Measurements from ENCODE around the gene TEKT3.

TEKT3 gene

GRCh38 chr17:15262291-15263205 lies 78.8 kb downstream of the TEKT3 start:
- H3K4me3 ChIP-seq (ENCODE audit: low read depth, low read length), result peak overlapping the region; percentile 90
- no peaks in the 10 kb centered on the region for H3K36me3 ChIP-seq (ENCODE audit: control insufficient read depth, insufficient read depth, low read length)
- H3K9me3 ChIP-seq (ENCODE audit: control insufficient read depth, insufficient read depth, low read length), result no peaks in the 10 kb centered on the region
- H3K27me3 ChIP-seq (ENCODE audit: control insufficient read depth, insufficient read depth, low read length), result peaks cover 82% of the 10 kb centered on the region
- H3K4me1 ChIP-seq (ENCODE audit: control insufficient read depth, insufficient read depth, low read length), result peaks cover 3% of the 10 kb centered on the region
- H3K9ac ChIP-seq (ENCODE audit: low read depth, low read length), result no peak overlapping the region

GRCh38 chr17:15261802-15262290 lies 79.6 kb downstream of the TEKT3 start:
- Histone ChIP-seq H3K4me1 (ENCODE audit: control insufficient read depth, insufficient read depth, low read length) (peaks cover 3% of the 10 kb centered on the region), H3K36me3 (ENCODE audit: control insufficient read depth, insufficient read depth, low read length) (no peaks in the 10 kb centered on the region), H3K9me3 (ENCODE audit: control insufficient read depth, insufficient read depth, low read length) (no peaks in the 10 kb centered on the region), H3K27me3 (ENCODE audit: control insufficient read depth, insufficient read depth, low read length) (peaks cover 85% of the 10 kb centered on the region), H3K9ac (ENCODE audit: low read depth, low read length) (no peak overlapping the region), H3K4me3 (ENCODE audit: low read depth, low read length) (peak overlapping the region; percentile 90)

GRCh38 chr17:15261258-15261801 lies 80.1 kb downstream of the TEKT3 start:
- Histone ChIP-seq H3K9ac (ENCODE audit: low read depth, low read length) (no peak overlapping the region), H3K4me1 (ENCODE audit: control insufficient read depth, insufficient read depth, low read length) (peaks cover 3% of the 10 kb centered on the region), H3K4me3 (ENCODE audit: low read depth, low read length) (peak overlapping the region; percentile 90), H3K36me3 (ENCODE audit: control insufficient read depth, insufficient read depth, low read length) (no peaks in the 10 kb centered on the region), H3K9me3 (ENCODE audit: control insufficient read depth, insufficient read depth, low read length) (no peaks in the 10 kb centered on the region), H3K27me3 (ENCODE audit: control insufficient read depth, insufficient read depth, low read length) (peaks cover 89% of the 10 kb centered on the region)

GRCh38 chr17:15260376-15261257 lies 80.8 kb downstream of the TEKT3 start:
- Histone ChIP-seq H3K27me3 (ENCODE audit: control insufficient read depth, insufficient read depth, low read length) (peaks cover 87% of the 10 kb centered on the region), H3K9ac (ENCODE audit: low read depth, low read length) (no peak overlapping the region), H3K4me3 (ENCODE audit: low read depth, low read length) (peak overlapping the region; percentile 90), H3K9me3 (ENCODE audit: control insufficient read depth, insufficient read depth, low read length) (no peaks in the 10 kb centered on the region), H3K36me3 (ENCODE audit: control insufficient read depth, insufficient read depth, low read length) (no peaks in the 10 kb centered on the region), H3K4me1 (ENCODE audit: control insufficient read depth, insufficient read depth, low read length) (peaks cover 3% of the 10 kb centered on the region)

- Histone ChIP-seq H3K9me3 (ENCODE audit: control insufficient read depth, insufficient read depth, low read length) (no peaks in the 10 kb centered on the region), H3K27me3 (ENCODE audit: control insufficient read depth, insufficient read depth, low read length) (peaks cover 61% of the 10 kb centered on the region), H3K9ac (ENCODE audit: low read depth, low read length) (no peak overlapping the region), H3K36me3 (ENCODE audit: control insufficient read depth, insufficient read depth, low read length) (no peaks in the 10 kb centered on the region), H3K4me3 (ENCODE audit: low read depth, low read length) (peak overlapping the region; percentile 48), H3K4me1 (ENCODE audit: control insufficient read depth, insufficient read depth, low read length) (no peaks in the 10 kb centered on the region)
These were observed 83.4 kb downstream of the TEKT3 start for GRCh38 chr17:15257796-15258512.

GRCh38 chr17:15257258-15257788 lies 84.1 kb downstream of the TEKT3 start:
- Histone ChIP-seq H3K4me3 (ENCODE audit: low read depth, low read length) (peak overlapping the region; percentile 48), H3K9me3 (ENCODE audit: control insufficient read depth, insufficient read depth, low read length) (no peaks in the 10 kb centered on the region), H3K4me1 (ENCODE audit: control insufficient read depth, insufficient read depth, low read length) (no peaks in the 10 kb centered on the region), H3K36me3 (ENCODE audit: control insufficient read depth, insufficient read depth, low read length) (no peaks in the 10 kb centered on the region), H3K27me3 (ENCODE audit: control insufficient read depth, insufficient read depth, low read length) (peaks cover 54% of the 10 kb centered on the region), H3K9ac (ENCODE audit: low read depth, low read length) (no peak overlapping the region)

- H3K36me3 ChIP-seq (ENCODE audit: control insufficient read depth, insufficient read depth, low read length), result no peaks in the 10 kb centered on the region
- no peaks in the 10 kb centered on the region for H3K4me1 ChIP-seq (ENCODE audit: control insufficient read depth, insufficient read depth, low read length)
- no peak overlapping the region for H3K4me3 ChIP-seq (ENCODE audit: low read depth, low read length)
- no peaks in the 10 kb centered on the region for H3K9me3 ChIP-seq (ENCODE audit: control insufficient read depth, insufficient read depth, low read length)
- H3K27me3 ChIP-seq (ENCODE audit: control insufficient read depth, insufficient read depth, low read length), result peaks cover 48% of the 10 kb centered on the region
- H3K9ac ChIP-seq (ENCODE audit: low read depth, low read length), result no peak overlapping the region
These were observed 84.7 kb downstream of the TEKT3 start for GRCh38 chr17:15256689-15257088.

GRCh38 chr17:15255713-15256454 lies 85.5 kb downstream of the TEKT3 start:
- Histone ChIP-seq H3K4me1 (ENCODE audit: control insufficient read depth, insufficient read depth, low read length) (no peaks in the 10 kb centered on the region), H3K27me3 (ENCODE audit: control insufficient read depth, insufficient read depth, low read length) (peaks cover 40% of the 10 kb centered on the region), H3K36me3 (ENCODE audit: control insufficient read depth, insufficient read depth, low read length) (no peaks in the 10 kb centered on the region), H3K9ac (ENCODE audit: low read depth, low read length) (no peak overlapping the region), H3K4me3 (ENCODE audit: low read depth, low read length) (no peak overlapping the region), H3K9me3 (ENCODE audit: control insufficient read depth, insufficient read depth, low read length) (no peaks in the 10 kb centered on the region)

Data from iPS-15b (cell line).